T-cell (primary cell): Measurements from ENCODE around the gene ARL15. TPM values are rescaled to one million over a fixed set of nuclear protein-coding genes. Genes with fewer than 3 reads are reported as not detected.
"Not testable (repeated sequence)": the region's sequence is repeated elsewhere in the genome, so short reads cannot be mapped to it uniquely, and the experiment has no call there.

Experiments
- ATAC-seq, 4 experiments: fragments of 200-7000 bp in 3 of 4; fragments of 150-1000 bp in 1 of 4; cut with Tn5 transposase; replicated peaks in 1 of 4; 1 replicate in 3 of 4; 2 replicates in 1 of 4; pipeline ENCODE4 v1.10.0; 2021; ENCODE audit warnings: moderate library complexity in 3 of 4, mild to moderate bottlenecking in 2 of 4, moderate number of reproducible peaks in 1 of 4
- CTCF ChIA-PET, 2 donors: fragments of 300-600 bp; sonication (Branson Sonifier 250); formaldehyde crosslinking; loops; one replicate each; lab custom pipeline; 2022; ENCODE audit warnings: antibody characterized with exemption in 2 of 2; lab: Charles Lee
- POLR2A ChIA-PET, 2 donors: fragments of 300-600 bp; sonication (Branson Sonifier 250); formaldehyde crosslinking; loops; one replicate each; lab custom pipeline; 2022; ENCODE audit warnings: antibody characterized with exemption in 2 of 2; lab: Charles Lee
- DNase-seq, 35 experiments: peaks; one replicate each; pipeline versions ENCODE4 v3.0.0 to v3.0.0-alpha.2; 2013 to 2023
- H3K27ac ChIP-seq: one replicate; pipeline ENCODE4 v1.5.1; 2013; ENCODE audit warnings: low read length
- H3K27me3 ChIP-seq, 2 experiments: replicated peaks in 1 of 2; 1 replicate in 1 of 2; 2 replicates in 1 of 2; pipeline versions ENCODE4 v1.6.1 to v1.7.0; 2013; ENCODE audit warnings: low read length in 1 of 2, mixed read lengths in 1 of 2; ENCODE audit not compliant: control insufficient read depth in 2 of 2, insufficient read depth in 2 of 2; ENCODE audit errors: extremely low read depth in 1 of 2
- H3K36me3 ChIP-seq, 2 donors: 1 replicate in 1 of 2; 2 replicates in 1 of 2; pipeline versions ENCODE4 v1.6.1 to v1.7.0; 2013; ENCODE audit warnings: low read length in 1 of 2; ENCODE audit not compliant: control insufficient read depth in 2 of 2, insufficient read depth in 1 of 2; ENCODE audit errors: extremely low read depth in 1 of 2
- H3K4me1 ChIP-seq, 2 experiments: 1 replicate in 1 of 2; 2 replicates in 1 of 2; pipeline versions ENCODE4 v1.6.1 to v1.7.0; 2013; ENCODE audit warnings: low read length in 2 of 2, mixed read lengths in 1 of 2; ENCODE audit not compliant: insufficient read depth in 2 of 2, control insufficient read depth in 1 of 2; ENCODE audit errors: extremely low read depth in 1 of 2
- H3K4me3 ChIP-seq, 2 donors: 1 replicate in 1 of 2; 2 replicates in 1 of 2; pipeline versions ENCODE4 v1.5.1 to v1.7.0; 2013; ENCODE audit warnings: mild to moderate bottlenecking in 2 of 2, low read length in 1 of 2, moderate library complexity in 1 of 2; ENCODE audit not compliant: control insufficient read depth in 1 of 2; ENCODE audit errors: extremely low read depth in 1 of 2
- H3K9me3 ChIP-seq: 2 replicates; pipeline ENCODE4 v1.7.0; 2013
- H3K27ac Mint-ChIP-seq, 2 donors: one replicate each; pipeline ENCODE4 v1.8.0; 2020 to 2021; ENCODE audit warnings: mild to moderate bottlenecking in 2 of 2, mixed read lengths in 2 of 2
- H3K27me3 Mint-ChIP-seq, 2 donors: one replicate each; pipeline ENCODE4 v1.8.0; 2021 to 2022; ENCODE audit warnings: mixed read lengths in 2 of 2
- H3K36me3 Mint-ChIP-seq: one replicate; pipeline ENCODE4 v1.8.0; 2021; ENCODE audit warnings: mixed read lengths
- H3K4me1 Mint-ChIP-seq, 3 donors: one replicate each; pipeline ENCODE4 v1.8.0; 2020 to 2022; ENCODE audit warnings: mixed read lengths in 3 of 3, mild to moderate bottlenecking in 1 of 3
- H3K4me3 Mint-ChIP-seq, 3 donors: one replicate each; pipeline ENCODE4 v1.8.0; 2020 to 2022; ENCODE audit warnings: mild to moderate bottlenecking in 3 of 3, mixed read lengths in 3 of 3, moderate library complexity in 3 of 3
- H3K9me3 Mint-ChIP-seq, 3 donors: one replicate each; pipeline ENCODE4 v1.8.0; 2020 to 2022; ENCODE audit warnings: mixed read lengths in 3 of 3
- WGBS: methylation state at CpG from one replicate; pipeline ENCODE4 v1.1.5; 2013; ENCODE audit warnings: missing lambda C conversion rate; ENCODE audit not compliant: insufficient coverage; 5-methylcytosine and 5-hydroxymethylcytosine counted together
- total RNA-seq, 35 experiments: library from RNA in 6 of 35; stranded (reverse) in 6 of 35; fragments of 120-200 nt in 1 of 35; gene quantifications; one replicate each; pipeline versions ENCODE4 v1.2.1 to v1.2.4 and lab custom pipeline; 2013 to 2026

Gene ARL15
- total RNA-seq, 5 donors from 2014 or later (not counting 1 experiment from before 2014, with no cell fraction given), result 10.7 to 21.6 (median 11.7) TPM

- DNase-seq (no peak), ATAC-seq (no peak)
- Mint-ChIP-seq H3K4me3 (no peak overlapping the region), H3K27me3 (no peaks in the 10 kb centered on the region), H3K27ac (no peak overlapping the region), H3K36me3 (peaks cover 43% of the 10 kb centered on the region), H3K9me3 (no peaks in the 10 kb centered on the region), H3K4me1 (no peaks in the 10 kb centered on the region)
- no peaks in the 10 kb centered on the region for H3K36me3 ChIP-seq
- H3K27ac ChIP-seq, result no peak overlapping the region
- WGBS, result 92% methylated on average over 2 of the region's 3 CpGs
- POLR2A ChIA-PET, result no interaction called here
- no peaks in the 10 kb centered on the region for H3K27me3 ChIP-seq
- no peaks in the 10 kb centered on the region for H3K9me3 ChIP-seq
- CTCF ChIA-PET, result interaction anchor here in 1 of 2 donors (1.0 kb wide), 1 partner anchor 102 kb away, joined by 6 read pairs; no protein-coding TSS in a partner anchor
- H3K4me1 ChIP-seq, result no peaks in the 10 kb centered on the region
- H3K4me3 ChIP-seq, result no peak overlapping the region
Observed at GRCh38 chr5:54063817-54064216, 246.6 kb downstream of the ARL15 start.

- no peaks in the 10 kb centered on the region for H3K27me3 Mint-ChIP-seq
- Histone ChIP-seq H3K27me3 (no peaks in the 10 kb centered on the region), H3K36me3 (no peaks in the 10 kb centered on the region), H3K9me3 (no peaks in the 10 kb centered on the region), H3K4me1 (no peaks in the 10 kb centered on the region), H3K4me3 (no peak overlapping the region), H3K27ac (no peak overlapping the region)
- WGBS, result no CpG with 5 or more reads among the region's 3 CpGs
- ChIA-PET POLR2A (interaction anchor here in 1 of 2 donors (0.6 to 0.7 kb wide), 2 partner anchors 90 to 108 kb away, joined by 3 read pairs; no protein-coding TSS in a partner anchor), CTCF (interaction anchor here (0.6 to 1.0 kb wide), 2 partner anchors 9 to 101 kb away, joined by 3 to 6 read pairs; no protein-coding TSS in a partner anchor)
- no peak for ATAC-seq
- DNase-seq, result no peak
- H3K27ac Mint-ChIP-seq, result no peak overlapping the region
- H3K4me3 Mint-ChIP-seq, result no peak overlapping the region
- H3K36me3 Mint-ChIP-seq, result peaks cover 45% of the 10 kb centered on the region
- no peaks in the 10 kb centered on the region for H3K4me1 Mint-ChIP-seq
- H3K9me3 Mint-ChIP-seq, result no peaks in the 10 kb centered on the region
Observed at GRCh38 chr5:54062958-54063357, 247.4 kb downstream of the ARL15 start.

GRCh38 chr5:54060919-54061318 is 249.5 kb downstream of the ARL15 start:
- peaks cover 47% of the 10 kb centered on the region for H3K36me3 Mint-ChIP-seq
- H3K9me3 Mint-ChIP-seq, H3K4me1 ChIP-seq, POLR2A ChIA-PET, H3K27me3 ChIP-seq, H3K27ac Mint-ChIP-seq, H3K4me3 ChIP-seq, H3K36me3 ChIP-seq, ATAC-seq, H3K27me3 Mint-ChIP-seq, DNase-seq, CTCF ChIA-PET, H3K4me1 Mint-ChIP-seq, H3K9me3 ChIP-seq, H3K27ac ChIP-seq, H3K4me3 Mint-ChIP-seq: not testable (repeated sequence)
- WGBS, result 100% methylated on average over 1 of the region's 3 CpGs

- ATAC-seq (no peak), DNase-seq (no peak)
- WGBS, result no CpG with 5 or more reads among the region's 2 CpGs
- Histone ChIP-seq H3K4me3 (no peak overlapping the region), H3K4me1 (no peaks in the 10 kb centered on the region), H3K27ac (no peak overlapping the region), H3K9me3 (no peaks in the 10 kb centered on the region), H3K27me3 (no peaks in the 10 kb centered on the region), H3K36me3 (peaks cover 0 to 4% of the 10 kb centered on the region in 2 donors)
- CTCF ChIA-PET, result interaction anchor here in 1 of 2 donors (0.7 kb wide), 1 partner anchor 90 kb away, joined by 3 read pairs; no protein-coding TSS in a partner anchor
- Mint-ChIP-seq H3K4me1 (no peaks in the 10 kb centered on the region), H3K27ac (no peak overlapping the region), H3K36me3 (peaks cover 24% of the 10 kb centered on the region), H3K9me3 (no peaks in the 10 kb centered on the region), H3K27me3 (no peaks in the 10 kb centered on the region), H3K4me3 (no peak overlapping the region)
- POLR2A ChIA-PET, result no interaction called here
Observed at GRCh38 chr5:54049963-54050362, 260.4 kb downstream of the ARL15 start.

- DNase-seq, result no peak
- Mint-ChIP-seq H3K27me3 (no peaks in the 10 kb centered on the region), H3K9me3 (no peaks in the 10 kb centered on the region), H3K4me3 (no peak overlapping the region), H3K4me1 (no peaks in the 10 kb centered on the region), H3K27ac (no peak overlapping the region), H3K36me3 (peaks cover 21% of the 10 kb centered on the region)
- Histone ChIP-seq H3K4me1 (no peaks in the 10 kb centered on the region), H3K36me3 (peaks cover 0 to 4% of the 10 kb centered on the region in 2 donors), H3K4me3 (no peak overlapping the region), H3K9me3 (no peaks in the 10 kb centered on the region), H3K27ac (no peak overlapping the region), H3K27me3 (no peaks in the 10 kb centered on the region)
- ATAC-seq, result no peak
- WGBS, result no CpG with 5 or more reads among the region's 1 CpG
- ChIA-PET POLR2A (no interaction called here), CTCF (no interaction called here)
Observed at GRCh38 chr5:54049144-54049543, 261.2 kb downstream of the ARL15 start.

- no peak overlapping the region for H3K4me3 Mint-ChIP-seq
- no peak overlapping the region for H3K27ac Mint-ChIP-seq
- H3K36me3 Mint-ChIP-seq, result peaks cover 6% of the 10 kb centered on the region
- no peaks in the 10 kb centered on the region for H3K4me1 ChIP-seq
- H3K4me1 Mint-ChIP-seq, result no peaks in the 10 kb centered on the region
- 71% methylated on average over 1 of the region's 4 CpGs for WGBS
- H3K27me3 Mint-ChIP-seq, result no peaks in the 10 kb centered on the region
- no peaks in the 10 kb centered on the region for H3K27me3 ChIP-seq
- ChIA-PET CTCF (no interaction called here), POLR2A (no interaction called here)
- no peak overlapping the region for H3K4me3 ChIP-seq
- no peaks in the 10 kb centered on the region for H3K9me3 ChIP-seq
- H3K9me3 Mint-ChIP-seq, result no peaks in the 10 kb centered on the region
- ATAC-seq (no peak), DNase-seq (no peak)
- no peak overlapping the region for H3K27ac ChIP-seq
- no peaks in the 10 kb centered on the region for H3K36me3 ChIP-seq
Observed at GRCh38 chr5:54045077-54045792, 265.1 kb downstream of the ARL15 start.
